Left hindlimb (tissue), 1 donor: ENCODE measurements around the gene PEX13.
"Not testable (repeated sequence)": the region's sequence is repeated elsewhere in the genome, so short reads cannot be mapped to it uniquely, and the experiment has no call there.

Experiments used
- DNase-seq: peaks from one replicate; pipeline ENCODE4 v3.0.0-alpha.2; 2018

The PEX13 gene

GRCh38 chr2:61017556-61018317, at the start of gene PEX13, which contains the start of gene PUS10:
PEX13 (plus strand) TSS chr2:61017720; CDS start chr2:61017760, 40 bp downstream.
PUS10 (minus strand) TSS chr2:61018255; CDS start chr2:61011890, 6,365 bp downstream.
- DNase-seq = peak; percentile 86

- DNase-seq = no peak
Observed at GRCh38 chr2:60972889-60973656, 44.4 kb upstream of the PEX13 start.

GRCh38 chr2:60973705-60974104, 43.8 kb upstream of the PEX13 start:
- DNase-seq = no peak

- DNase-seq = no peak
Observed at GRCh38 chr2:60974652-60975051, 42.9 kb upstream of the PEX13 start.

- no peak for DNase-seq
Observed at GRCh38 chr2:60976256-60976850, 41.2 kb upstream of the PEX13 start.

GRCh38 chr2:60976875-60977561, 40.5 kb upstream of the PEX13 start:
- DNase-seq = no peak

GRCh38 chr2:60977562-60977895, 40.0 kb upstream of the PEX13 start:
- DNase-seq = no peak

GRCh38 chr2:60979231-60979630, 38.3 kb upstream of the PEX13 start:
- no peak for DNase-seq

- no peak for DNase-seq
Observed at GRCh38 chr2:60980071-60980815, 37.3 kb upstream of the PEX13 start.

GRCh38 chr2:60982066-60982465, 35.5 kb upstream of the PEX13 start:
- DNase-seq = not testable (repeated sequence)

GRCh38 chr2:60984720-60985119, 32.8 kb upstream of the PEX13 start:
- no peak for DNase-seq

GRCh38 chr2:60987041-60987440, 30.5 kb upstream of the PEX13 start:
- no peak for DNase-seq

- not testable (repeated sequence) for DNase-seq
Observed at GRCh38 chr2:60987656-60988055, 29.9 kb upstream of the PEX13 start.

GRCh38 chr2:60989259-60989658, 28.3 kb upstream of the PEX13 start:
- DNase-seq = no peak

GRCh38 chr2:60991644-60992043, 25.9 kb upstream of the PEX13 start:
- DNase-seq = no peak

GRCh38 chr2:60992985-60993392, 24.5 kb upstream of the PEX13 start:
- no peak for DNase-seq

- no peak for DNase-seq
Observed at GRCh38 chr2:60994131-60994530, 23.4 kb upstream of the PEX13 start.

GRCh38 chr2:60998628-60999545, 18.6 kb upstream of the PEX13 start:
- no peak for DNase-seq

- DNase-seq = no peak
Observed at GRCh38 chr2:61005736-61006135, 11.8 kb upstream of the PEX13 start.

GRCh38 chr2:61006486-61007105, 10.9 kb upstream of the PEX13 start:
- no peak for DNase-seq

- no peak for DNase-seq
Observed at GRCh38 chr2:61009355-61009754, 8.2 kb upstream of the PEX13 start.
